Ishikawa (cell line): ENCODE measurements around the gene MACROD2.

Source experiments
- CEBPB ChIP-seq: IDR thresholded peaks from 2 replicates; pipeline ENCODE4 v1.6.1; 2012
- FOXM1 ChIP-seq: IDR thresholded peaks from 2 replicates; pipeline ENCODE4 v1.6.1; 2012; ENCODE audit warnings: low read depth, borderline replicate concordance
- MAX ChIP-seq: IDR thresholded peaks from 2 replicates; pipeline ENCODE4 v1.6.1; 2012
- RAD21 ChIP-seq: IDR thresholded peaks from 2 replicates; pipeline ENCODE4 v1.6.1; 2012; ENCODE audit warnings: low read depth
- REST ChIP-seq: IDR thresholded peaks from 2 replicates; pipeline ENCODE4 v1.6.1; 2012; ENCODE audit warnings: low read depth, mild to moderate bottlenecking
- TAF1 ChIP-seq: IDR thresholded peaks from 2 replicates; pipeline ENCODE4 v1.6.1; 2012; ENCODE audit warnings: low read depth, mild to moderate bottlenecking
- TCF12 ChIP-seq: IDR thresholded peaks from 2 replicates; pipeline ENCODE4 v1.6.1; 2012; ENCODE audit warnings: low read depth
- TEAD4 ChIP-seq: IDR thresholded peaks from 2 replicates; pipeline ENCODE4 v1.6.1; 2012
- ZBTB7A ChIP-seq: IDR thresholded peaks from 2 replicates; pipeline ENCODE4 v1.6.1; 2012; ENCODE audit warnings: low read depth
- TF ChIP-seq, protein P1 (sequence below): IDR thresholded peaks from 2 replicates; pipeline ENCODE4 v1.6.1; 2012

DNA sequence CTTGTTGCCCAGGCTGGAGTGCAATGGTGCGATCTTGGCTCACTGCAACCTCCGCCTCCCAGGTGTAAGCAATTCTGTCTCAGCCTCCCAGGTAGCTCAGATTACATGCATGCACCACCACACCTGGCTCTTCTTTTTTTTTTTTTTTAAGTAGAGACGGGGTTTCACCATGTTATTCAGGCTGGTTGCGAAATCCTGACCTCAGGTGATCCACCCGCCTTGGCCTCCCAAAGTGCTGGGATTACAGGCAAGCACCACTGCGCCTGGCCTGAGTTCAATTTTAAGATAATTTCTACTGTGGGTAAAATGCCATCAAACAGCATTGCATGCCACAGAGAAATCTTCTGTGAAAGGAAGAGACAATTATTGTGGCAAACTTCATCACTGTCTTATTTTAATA, 1944.8 kb downstream of the MACROD2 start:
- TF ChIP-seq TCF12: no peak
- TF ChIP-seq RAD21: no peak
- no peak for TF ChIP-seq FOXM1
- TF ChIP-seq REST: no peak
- no peak for TF ChIP-seq TEAD4
- TF ChIP-seq ZBTB7A: no peak
- TF ChIP-seq CEBPB: 0 out of 2 replicates have a peak, but pooled peaks have one; percentile 15
- TF ChIP-seq, protein P1, sequence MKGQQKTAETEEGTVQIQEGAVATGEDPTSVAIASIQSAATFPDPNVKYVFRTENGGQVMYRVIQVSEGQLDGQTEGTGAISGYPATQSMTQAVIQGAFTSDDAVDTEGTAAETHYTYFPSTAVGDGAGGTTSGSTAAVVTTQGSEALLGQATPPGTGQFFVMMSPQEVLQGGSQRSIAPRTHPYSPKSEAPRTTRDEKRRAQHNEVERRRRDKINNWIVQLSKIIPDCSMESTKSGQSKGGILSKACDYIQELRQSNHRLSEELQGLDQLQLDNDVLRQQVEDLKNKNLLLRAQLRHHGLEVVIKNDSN: no peak
- TF ChIP-seq TAF1: no peak
- no peak for TF ChIP-seq MAX
